OCI-LY3 (cell line): ENCODE measurements around the gene BRINP2.

ENCODE experiments used
- EZH2phosphoT487 ChIP-seq: fragments of 200-600 bp; shearing (Covaris generic); IDR thresholded peaks from 2 replicates; pipeline ENCODE4 v1.6.1; 2018; ENCODE audit warnings: antibody characterized with exemption, mixed run types, low read depth
- TF ChIP-seq, protein P1 (sequence below): fragments of 200-600, 300-600 bp; sonication (generic); IDR thresholded peaks from 2 replicates; pipeline ENCODE4 v1.5.1; 2014; ENCODE audit warnings: antibody characterized with exemption, low read length, low read depth

DNA sequence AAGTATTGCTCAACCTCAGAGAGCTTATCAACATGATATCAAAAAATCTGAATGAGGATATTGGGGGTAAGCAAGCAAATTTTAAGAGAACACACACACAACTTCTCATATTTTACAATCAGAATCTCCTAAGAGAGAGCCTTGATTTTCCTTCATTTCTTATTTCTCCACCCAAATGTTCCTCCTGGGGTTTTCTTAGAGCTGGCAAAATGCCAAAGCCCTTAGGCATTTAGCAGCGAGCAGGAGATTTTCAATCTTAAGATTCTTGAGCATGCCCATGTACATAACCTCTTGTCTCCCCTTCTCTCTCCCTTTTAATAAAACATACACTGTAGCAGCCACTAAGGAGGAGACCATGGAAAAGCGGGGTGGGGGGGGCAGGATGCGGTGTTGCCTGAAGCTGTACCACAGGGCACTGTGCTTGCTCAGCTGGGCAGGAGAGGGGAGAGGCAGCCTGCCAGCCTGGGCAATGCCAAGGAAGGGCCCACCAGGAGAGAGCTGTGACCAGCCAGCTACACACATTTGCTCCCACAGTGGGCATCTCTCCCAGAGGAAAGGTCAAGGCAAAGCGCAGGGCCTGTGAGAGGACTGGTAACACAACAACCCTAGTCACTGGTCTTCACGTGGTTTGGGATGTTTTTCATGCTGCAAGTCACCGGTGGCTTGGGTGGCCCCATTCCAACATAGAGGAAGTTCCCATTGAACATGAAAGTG, 4.3 kb downstream of the BRINP2 start:
- TF ChIP-seq, protein P1, sequence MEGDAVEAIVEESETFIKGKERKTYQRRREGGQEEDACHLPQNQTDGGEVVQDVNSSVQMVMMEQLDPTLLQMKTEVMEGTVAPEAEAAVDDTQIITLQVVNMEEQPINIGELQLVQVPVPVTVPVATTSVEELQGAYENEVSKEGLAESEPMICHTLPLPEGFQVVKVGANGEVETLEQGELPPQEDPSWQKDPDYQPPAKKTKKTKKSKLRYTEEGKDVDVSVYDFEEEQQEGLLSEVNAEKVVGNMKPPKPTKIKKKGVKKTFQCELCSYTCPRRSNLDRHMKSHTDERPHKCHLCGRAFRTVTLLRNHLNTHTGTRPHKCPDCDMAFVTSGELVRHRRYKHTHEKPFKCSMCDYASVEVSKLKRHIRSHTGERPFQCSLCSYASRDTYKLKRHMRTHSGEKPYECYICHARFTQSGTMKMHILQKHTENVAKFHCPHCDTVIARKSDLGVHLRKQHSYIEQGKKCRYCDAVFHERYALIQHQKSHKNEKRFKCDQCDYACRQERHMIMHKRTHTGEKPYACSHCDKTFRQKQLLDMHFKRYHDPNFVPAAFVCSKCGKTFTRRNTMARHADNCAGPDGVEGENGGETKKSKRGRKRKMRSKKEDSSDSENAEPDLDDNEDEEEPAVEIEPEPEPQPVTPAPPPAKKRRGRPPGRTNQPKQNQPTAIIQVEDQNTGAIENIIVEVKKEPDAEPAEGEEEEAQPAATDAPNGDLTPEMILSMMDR, result no peak
- no peak for TF ChIP-seq EZH2phosphoT487
